Loucy (cell line): ENCODE data around the gene DCP1B.

Experiments used
- H2AFZ ChIP-seq: fragments of 200-600 bp; sonication (generic); 2 replicates; pipeline ENCODE4 v1.6.0; 2016; ENCODE audit warnings: antibody characterized with exemption, mild to moderate bottlenecking, low read length, moderate library complexity
- H3F3A ChIP-seq: fragments of 200-600 bp; 2 replicates; pipeline ENCODE4 v1.6.0; 2016; ENCODE audit warnings: antibody characterized with exemption, low read depth, mild to moderate bottlenecking
- H3K27me3 ChIP-seq: fragments of 200-600 bp; sonication (generic); 2 replicates; pipeline ENCODE4 v1.6.1; 2014; ENCODE audit warnings: low read length, mild to moderate bottlenecking; ENCODE audit not compliant: insufficient read depth, poor library complexity, severe bottlenecking
- H3K36me3 ChIP-seq: fragments of 200-600 bp; sonication (generic); 2 replicates; pipeline ENCODE4 v1.6.1; 2016; ENCODE audit warnings: low read length; ENCODE audit not compliant: insufficient read depth
- H3K4me1 ChIP-seq: fragments of 200-600 bp; sonication (generic); 2 replicates; pipeline ENCODE4 v1.5.1; 2014; ENCODE audit warnings: low read length, mild to moderate bottlenecking; ENCODE audit not compliant: insufficient read depth, poor library complexity, severe bottlenecking
- H3K4me2 ChIP-seq: fragments of 200-600 bp; sonication (generic); 2 replicates; pipeline ENCODE4 v1.6.0; 2014; ENCODE audit warnings: antibody characterized with exemption, low read length, low read depth, mild to moderate bottlenecking; ENCODE audit not compliant: poor library complexity, severe bottlenecking
- H3K4me3 ChIP-seq: fragments of 200-600 bp; sonication (generic); 2 replicates; pipeline ENCODE4 v1.5.1; 2014; ENCODE audit warnings: low read length, mild to moderate bottlenecking, mixed read lengths; ENCODE audit not compliant: poor library complexity, severe bottlenecking
- H3K79me2 ChIP-seq: fragments of 200-600 bp; sonication (generic); 2 replicates; pipeline ENCODE4 v1.6.1; 2014; ENCODE audit warnings: low read length; ENCODE audit not compliant: insufficient read depth
- H3K9ac ChIP-seq: fragments of 200-600 bp; sonication (generic); 2 replicates; pipeline ENCODE4 v1.6.0; 2014; ENCODE audit warnings: mild to moderate bottlenecking, low read depth, low read length, moderate library complexity; ENCODE audit not compliant: poor library complexity, severe bottlenecking
- H3K9me2 ChIP-seq: fragments of 200-600 bp; sonication (generic); replicated peaks from 2 replicates; pipeline ENCODE4 v1.6.1; 2016; ENCODE audit warnings: low read depth, low read length, mixed read lengths
- H3K9me3 ChIP-seq: fragments of 200-600 bp; sonication (generic); 2 replicates; pipeline ENCODE4 v1.6.1; 2014; ENCODE audit warnings: mild to moderate bottlenecking, antibody characterized with exemption, low read length, low read depth; ENCODE audit not compliant: insufficient read depth
- H4K20me1 ChIP-seq: fragments of 200-600 bp; sonication (generic); 2 replicates; pipeline ENCODE4 v1.6.0; 2014; ENCODE audit warnings: antibody characterized with exemption, low read length, mild to moderate bottlenecking; ENCODE audit not compliant: insufficient read depth, poor library complexity, severe bottlenecking
- EZH2phosphoT487 ChIP-seq: fragments of 200-600 bp; IDR thresholded peaks from 2 replicates; pipeline ENCODE4 v1.6.1; 2018; ENCODE audit warnings: antibody characterized with exemption, mild to moderate bottlenecking, moderate library complexity, borderline replicate concordance
- TF ChIP-seq, protein P1 (sequence below): fragments of 200-600 bp; sonication (generic); conservative IDR thresholded peaks from 2 replicates; pipeline ENCODE4 v1.5.1; 2014; ENCODE audit warnings: mild to moderate bottlenecking, antibody characterized with exemption, low read length

The DCP1B gene

DNA sequence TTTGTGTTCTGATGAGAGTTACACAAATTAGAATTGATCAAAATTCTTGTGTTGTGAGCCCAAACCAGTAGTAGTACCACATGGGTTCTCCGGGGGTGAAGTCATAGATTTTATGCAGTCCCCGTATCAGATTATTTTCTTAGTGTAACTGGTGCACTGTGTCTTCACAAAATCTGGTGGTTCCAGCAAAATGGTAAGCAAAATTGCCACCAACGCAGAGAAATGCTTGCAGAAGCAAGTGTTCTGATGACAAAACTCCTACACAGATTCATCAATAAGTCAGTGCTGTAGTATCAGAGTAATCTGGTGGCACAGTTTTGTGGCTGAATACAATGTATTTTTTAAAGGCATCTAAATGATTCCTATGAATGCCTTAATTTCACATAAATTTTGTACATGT lies 84.5 kb downstream of the DCP1B start:
- Histone ChIP-seq H3K4me2 (no peak overlapping the region), H3K9ac (no peak overlapping the region), H3K9me2 (no peaks in the 10 kb centered on the region), H2AFZ (no peak overlapping the region), H3K4me3 (no peak overlapping the region), H3K36me3 (no peaks in the 10 kb centered on the region), H4K20me1 (no peaks in the 10 kb centered on the region), H3K4me1 (peaks cover 68% of the 10 kb centered on the region), H3F3A (no peaks in the 10 kb centered on the region), H3K9me3 (no peaks in the 10 kb centered on the region), H3K79me2 (no peaks in the 10 kb centered on the region), H3K27me3 (no peaks in the 10 kb centered on the region)
- TF ChIP-seq, protein P1, sequence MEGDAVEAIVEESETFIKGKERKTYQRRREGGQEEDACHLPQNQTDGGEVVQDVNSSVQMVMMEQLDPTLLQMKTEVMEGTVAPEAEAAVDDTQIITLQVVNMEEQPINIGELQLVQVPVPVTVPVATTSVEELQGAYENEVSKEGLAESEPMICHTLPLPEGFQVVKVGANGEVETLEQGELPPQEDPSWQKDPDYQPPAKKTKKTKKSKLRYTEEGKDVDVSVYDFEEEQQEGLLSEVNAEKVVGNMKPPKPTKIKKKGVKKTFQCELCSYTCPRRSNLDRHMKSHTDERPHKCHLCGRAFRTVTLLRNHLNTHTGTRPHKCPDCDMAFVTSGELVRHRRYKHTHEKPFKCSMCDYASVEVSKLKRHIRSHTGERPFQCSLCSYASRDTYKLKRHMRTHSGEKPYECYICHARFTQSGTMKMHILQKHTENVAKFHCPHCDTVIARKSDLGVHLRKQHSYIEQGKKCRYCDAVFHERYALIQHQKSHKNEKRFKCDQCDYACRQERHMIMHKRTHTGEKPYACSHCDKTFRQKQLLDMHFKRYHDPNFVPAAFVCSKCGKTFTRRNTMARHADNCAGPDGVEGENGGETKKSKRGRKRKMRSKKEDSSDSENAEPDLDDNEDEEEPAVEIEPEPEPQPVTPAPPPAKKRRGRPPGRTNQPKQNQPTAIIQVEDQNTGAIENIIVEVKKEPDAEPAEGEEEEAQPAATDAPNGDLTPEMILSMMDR, result no peak
- no peak for TF ChIP-seq EZH2phosphoT487

DNA sequence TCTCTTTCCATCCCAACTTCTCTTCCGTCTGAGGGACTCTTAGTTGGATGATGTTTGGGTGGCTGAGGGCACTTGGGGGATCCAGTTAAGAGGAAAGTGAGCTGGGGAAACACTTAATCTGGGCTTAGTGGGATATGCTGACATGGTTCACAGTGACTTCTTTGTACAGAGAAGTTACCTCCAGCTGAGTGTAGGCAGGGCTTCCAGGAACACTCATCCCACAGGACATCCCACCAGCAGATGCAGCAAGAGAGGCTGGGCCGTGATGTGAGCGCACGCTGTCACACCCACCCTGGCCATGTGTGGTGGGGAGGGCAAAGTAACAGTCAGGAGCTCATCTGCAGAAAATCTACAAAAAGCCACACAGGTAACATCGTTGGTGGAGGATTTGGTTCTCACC lies 85.0 kb downstream of the DCP1B start:
- no peaks in the 10 kb centered on the region for H3K79me2 ChIP-seq
- H3K4me1 ChIP-seq, result peaks cover 68% of the 10 kb centered on the region
- no peak overlapping the region for H3K4me2 ChIP-seq
- TF ChIP-seq, protein P1, result no peak
- no peak for TF ChIP-seq EZH2phosphoT487
- H3F3A ChIP-seq, result no peaks in the 10 kb centered on the region
- H3K9ac ChIP-seq, result no peak overlapping the region
- no peaks in the 10 kb centered on the region for H3K9me2 ChIP-seq
- no peaks in the 10 kb centered on the region for H3K36me3 ChIP-seq
- H3K9me3 ChIP-seq, result no peaks in the 10 kb centered on the region
- H4K20me1 ChIP-seq, result no peaks in the 10 kb centered on the region
- H2AFZ ChIP-seq, result no peak overlapping the region
- H3K4me3 ChIP-seq, result no peak overlapping the region
- H3K27me3 ChIP-seq, result no peaks in the 10 kb centered on the region

DNA sequence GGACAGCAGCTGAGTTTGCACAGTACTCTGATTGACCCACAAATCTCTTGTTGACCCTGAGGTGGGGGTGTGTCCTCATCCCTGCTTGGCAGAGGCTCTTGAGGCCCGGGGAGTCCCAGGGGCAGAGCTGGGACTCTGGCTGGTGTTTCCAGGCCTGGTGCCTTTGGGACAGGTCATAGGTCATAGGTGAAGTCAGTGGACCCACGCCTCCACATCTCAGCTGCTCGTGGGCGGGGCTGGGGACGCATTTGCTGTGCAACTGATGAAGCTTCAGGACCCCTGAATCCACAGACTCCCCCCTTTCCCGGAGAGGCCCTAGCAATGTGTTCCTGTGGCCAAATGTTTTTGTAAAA lies 85.4 kb downstream of the DCP1B start:
- no peaks in the 10 kb centered on the region for H3K79me2 ChIP-seq
- no peaks in the 10 kb centered on the region for H3K9me2 ChIP-seq
- no peaks in the 10 kb centered on the region for H3K9me3 ChIP-seq
- no peak overlapping the region for H3K4me2 ChIP-seq
- TF ChIP-seq EZH2phosphoT487, result no peak
- TF ChIP-seq, protein P1, result no peak
- no peak overlapping the region for H3K4me3 ChIP-seq
- H3K27me3 ChIP-seq, result no peaks in the 10 kb centered on the region
- peaks cover 70% of the 10 kb centered on the region for H3K4me1 ChIP-seq
- no peaks in the 10 kb centered on the region for H3F3A ChIP-seq
- H3K9ac ChIP-seq, result peak overlapping the region; percentile 30
- H2AFZ ChIP-seq, result no peak overlapping the region
- H3K36me3 ChIP-seq, result no peaks in the 10 kb centered on the region
- no peaks in the 10 kb centered on the region for H4K20me1 ChIP-seq
